SK-N-SH (cell line): Measurements from ENCODE around the gene DDC. TPM values are rescaled to one million over a fixed set of nuclear protein-coding genes. Genes with fewer than 3 reads are reported as not detected.

Experiments
- CTCF ChIA-PET: fragments of 300-600, 350-600 bp; formaldehyde crosslinking; extraction: SDS; loops from one replicate; lab custom pipeline; 2021; lab: Yijun Ruan, JAX
- POLR2A ChIA-PET: fragments of 350-600 bp; sonication (Branson Sonifier 250); formaldehyde crosslinking; extraction: SDS; loops from one replicate; lab custom pipeline; 2020; ENCODE audit warnings: antibody characterized with exemption, inconsistent platforms; lab: Yijun Ruan, JAX
- DNase-seq: peaks from one replicate; pipeline ENCODE4 v3.0.0; 2012
- H2AFZ ChIP-seq: fragments of 200-600 bp; sonication (generic); 2 replicates; pipeline ENCODE4 v1.8.1; 2016; ENCODE audit warnings: antibody characterized with exemption, mild to moderate bottlenecking, low read depth
- H3F3A ChIP-seq: fragments of 200-600 bp; sonication (generic); replicated peaks from 2 replicates; pipeline ENCODE3; 2016; ENCODE audit warnings: antibody characterized with exemption, mild to moderate bottlenecking; ENCODE audit not compliant: insufficient read depth
- H3K27ac ChIP-seq, 2 experiments: fragments of 200-500 bp in 1 of 2; fragments of 200-600 bp in 1 of 2; sonication (Bioruptor generic) in 1 of 2; sonication (generic), shearing (Covaris generic) in 1 of 2; 2 replicates each; pipeline versions ENCODE4 v1.5.1 to v1.6.1; 2014 to 2016; ENCODE audit warnings: low read depth in 2 of 2, inconsistent platforms in 1 of 2, low read length in 1 of 2, mild to moderate bottlenecking in 1 of 2, mixed read lengths in 1 of 2
- H3K27me3 ChIP-seq: fragments of 200-600 bp; sonication (generic), shearing (Covaris generic); 2 replicates; pipeline ENCODE4 v1.6.1; 2016; ENCODE audit warnings: mixed run types; ENCODE audit not compliant: insufficient read depth
- H3K36me3 ChIP-seq, 2 experiments: fragments of 200-500 bp in 1 of 2; fragments of 200-600 bp in 1 of 2; sonication (Bioruptor generic) in 1 of 2; sonication (generic) in 1 of 2; replicated peaks in 1 of 2; 2 replicates each; pipeline versions ENCODE3 to v1.5.1; 2014 to 2016; ENCODE audit warnings: low read length in 1 of 2, mild to moderate bottlenecking in 1 of 2; ENCODE audit not compliant: insufficient read depth in 2 of 2, control insufficient read depth in 1 of 2
- H3K4me1 ChIP-seq, 2 experiments: fragments of 200-500 bp in 1 of 2; fragments of 200-600 bp in 1 of 2; sonication (Bioruptor generic) in 1 of 2; sonication (generic), shearing (Covaris generic) in 1 of 2; 2 replicates each; pipeline versions ENCODE4 v1.5.1 to v1.6.1; 2014 to 2016; ENCODE audit warnings: low read depth in 1 of 2, low read length in 1 of 2, mixed run types in 1 of 2; ENCODE audit not compliant: insufficient read depth in 2 of 2, control insufficient read depth in 1 of 2
- H3K4me2 ChIP-seq: fragments of 200-600 bp; sonication (generic), shearing (Covaris generic); 2 replicates; pipeline ENCODE4 v1.6.1; 2017; ENCODE audit warnings: mixed run types
- H3K4me3 ChIP-seq, 2 experiments: fragments of 200-500 bp in 1 of 2; fragments of 200-600 bp in 1 of 2; sonication (Bioruptor generic) in 1 of 2; sonication (generic), shearing (Covaris generic) in 1 of 2; 2 replicates each; pipeline versions ENCODE4 v1.5.1 to v1.8.1; 2014 to 2016; ENCODE audit warnings: low read depth in 2 of 2, inconsistent platforms in 1 of 2, low read length in 1 of 2, mild to moderate bottlenecking in 1 of 2, mixed read lengths in 1 of 2, moderate library complexity in 1 of 2
- H3K79me2 ChIP-seq: fragments of 200-600 bp; sonication (generic); 2 replicates; pipeline ENCODE4 v1.8.1; 2017; ENCODE audit warnings: mild to moderate bottlenecking; ENCODE audit not compliant: insufficient read depth
- H3K9ac ChIP-seq: fragments of 200-600 bp; sonication (generic); 2 replicates; pipeline ENCODE4 v1.6.1; 2017; ENCODE audit warnings: mixed run types
- H3K9me2 ChIP-seq: fragments of 200-600 bp; sonication (generic); 2 replicates; pipeline ENCODE4 v1.6.1; 2017; ENCODE audit warnings: mixed run types
- H3K9me3 ChIP-seq: fragments of 200-600 bp; sonication (generic); 2 replicates; pipeline ENCODE4 v1.6.1; 2017; ENCODE audit warnings: mixed run types, mild to moderate bottlenecking, moderate library complexity
- H4K20me1 ChIP-seq: fragments of 200-600 bp; sonication (generic); 2 replicates; pipeline ENCODE4 v1.6.1; 2017; ENCODE audit warnings: mild to moderate bottlenecking, mixed run types; ENCODE audit not compliant: insufficient read depth
- CTCF ChIP-seq: fragments of 200-600 bp; sonication (generic); IDR thresholded peaks from 2 replicates; pipeline ENCODE4 v1.6.1; 2017; ENCODE audit warnings: antibody characterized with exemption, mild to moderate bottlenecking, moderate library complexity
- ELF1 ChIP-seq: IDR thresholded peaks from 2 replicates; pipeline ENCODE4 v1.4.0; 2012
- EP300 ChIP-seq, 2 experiments: IDR thresholded peaks; 2 replicates each; pipeline versions ENCODE4 v1.4.0 to v1.6.1; 2012; ENCODE audit warnings: borderline replicate concordance in 1 of 2, low read depth in 1 of 2, low read length in 1 of 2
- EZH2phosphoT487 ChIP-seq: fragments of 200-600 bp; sonication (generic); IDR thresholded peaks from 2 replicates; pipeline ENCODE4 v1.6.1; 2017; ENCODE audit warnings: low read depth, mixed run types, mild to moderate bottlenecking, antibody characterized with exemption, moderate library complexity, borderline replicate concordance
- FOXJ3 ChIP-seq: sonication (generic); formaldehyde crosslinking; IDR thresholded peaks from 2 replicates; pipeline ENCODE4 v1.5.1; 2020; ENCODE audit warnings: mild to moderate bottlenecking, missing genetic modification reagents
- GABPA ChIP-seq: IDR thresholded peaks from 2 replicates; pipeline ENCODE4 v1.4.0; 2012; ENCODE audit warnings: low read depth, mild to moderate bottlenecking
- GATA2 ChIP-seq: sonication (generic); formaldehyde crosslinking; IDR thresholded peaks from 2 replicates; pipeline ENCODE4 v1.5.0; 2020; ENCODE audit warnings: mild to moderate bottlenecking, missing genetic modification reagents
- IRF3 ChIP-seq: fragments of 150-350 bp; IDR thresholded peaks from 2 replicates; pipeline ENCODE4 v1.6.1; 2016; ENCODE audit warnings: mild to moderate bottlenecking, low read depth, low read length
- JUND ChIP-seq: IDR thresholded peaks from 2 replicates; pipeline ENCODE4 v1.4.0; 2012
- MAX ChIP-seq: IDR thresholded peaks from 2 replicates; pipeline ENCODE4 v1.4.0; 2012; ENCODE audit warnings: low read depth
- NRF1 ChIP-seq: IDR thresholded peaks from 2 replicates; pipeline ENCODE4 v1.6.1; 2012; ENCODE audit warnings: low read depth, mild to moderate bottlenecking, low read length
- REST ChIP-seq: IDR thresholded peaks from 2 replicates; pipeline ENCODE4 v1.6.1; 2012; ENCODE audit warnings: mild to moderate bottlenecking, low read depth, low read length, moderate library complexity
- RXRA ChIP-seq: IDR thresholded peaks from 2 replicates; pipeline ENCODE4 v1.4.0; 2012; ENCODE audit warnings: low read depth, mild to moderate bottlenecking, borderline replicate concordance
- USF2 ChIP-seq: fragments of 150-350 bp; IDR thresholded peaks from 2 replicates; pipeline ENCODE4 v1.6.1; 2017; ENCODE audit warnings: antibody characterized with exemption, low read length, low read depth, borderline replicate concordance
- YY1 ChIP-seq: IDR thresholded peaks from 2 replicates; pipeline ENCODE4 v1.4.0; 2012; ENCODE audit warnings: low read depth, mild to moderate bottlenecking
- ZBTB33 ChIP-seq: IDR thresholded peaks from 2 replicates; pipeline ENCODE4 v1.4.0; 2012; ENCODE audit warnings: low read depth, borderline replicate concordance
- WGBS: methylation state at CpG from one replicate; pipeline ENCODE4 v1.1.6; 2017; ENCODE audit warnings: low lambda C conversion rate; 5-methylcytosine and 5-hydroxymethylcytosine counted together
- polyA plus RNA-seq, 3 experiments: library from polyadenylated mRNA; depleted of rRNA; stranded (reverse); fragments of >200 nt; gene quantifications; 2 replicates each; pipeline ENCODE4 v1.2.3, GENCODE V29; 2012

Gene DDC
- polyA plus RNA-seq, 1 of the 3 experiments (the other 2 are of a cell fraction) = 1.8 TPM

GRCh38 chr7:50507898-50508470 lies 57.2 kb downstream of the DDC start (continued):
- TF ChIP-seq RXRA = no peak
- TF ChIP-seq ZBTB33 = no peak
- TF ChIP-seq JUND = no peak
- no peak for TF ChIP-seq NRF1
- TF ChIP-seq IRF3 = no peak
- TF ChIP-seq GABPA = no peak
- TF ChIP-seq EP300 (IDR thresholded peaks at IDR 0.05; ENCODE audit: borderline replicate concordance in 1 of 2, low read depth in 1 of 2, low read length in 1 of 2) = peak in 1 of 2 experiments; percentile 98; a peak in 2 of 4 replicates

- Histone ChIP-seq H3K4me3 (no peak overlapping the region), H3F3A (no peaks in the 10 kb centered on the region), H2AFZ (no peak overlapping the region), H3K27ac (peak overlapping the region in 1 of 2 experiments; percentile 98; a peak in 2 of 4 replicates), H3K79me2 (no peaks in the 10 kb centered on the region), H4K20me1 (no peaks in the 10 kb centered on the region), H3K4me1 (peaks cover 0 to 75% of the 10 kb centered on the region in 2 experiments; a peak in 2 of 4 replicates), H3K4me2 (no peak overlapping the region), H3K9me3 (no peaks in the 10 kb centered on the region), H3K27me3 (peaks cover 15% of the 10 kb centered on the region; the same call in 1 of the 2 replicates), H3K9ac (no peak overlapping the region), H3K36me3 (peaks cover 0 to 8% of the 10 kb centered on the region in 2 experiments), H3K9me2 (no peaks in the 10 kb centered on the region)
- no peak for DNase-seq
- ChIA-PET CTCF (interaction anchor here (1.0 to 6.1 kb wide), 5 partner anchors 31 to 56 kb away, joined by 4 to 51 read pairs (median 4); no protein-coding TSS in a partner anchor), POLR2A (interaction anchor here (0.6 to 4.9 kb wide), 7 partner anchors 8 to 55 kb away, joined by 3 to 101 read pairs (median 7); no protein-coding TSS in a partner anchor)
- 51% methylated on average over 9 of the region's 10 CpGs for WGBS
- TF ChIP-seq ZBTB33 (no peak), ELF1 (no peak), REST (no peak), YY1 (no peak), USF2 (no peak), MAX (no peak), EZH2phosphoT487 (no peak), FOXJ3 (CRISPR knock-in tag) (no peak), CTCF (no peak), GATA2 (CRISPR knock-in tag) (no peak)
Measured at GRCh38 chr7:50505553-50506210, 59.5 kb downstream of the DDC start.
